ENCODE results near the gene DCDC2.
"Not testable (repeated sequence)": the region's sequence is repeated elsewhere in the genome, so short reads cannot be mapped to it uniquely, and the experiment has no call there.

DCDC2 gene

DNA sequence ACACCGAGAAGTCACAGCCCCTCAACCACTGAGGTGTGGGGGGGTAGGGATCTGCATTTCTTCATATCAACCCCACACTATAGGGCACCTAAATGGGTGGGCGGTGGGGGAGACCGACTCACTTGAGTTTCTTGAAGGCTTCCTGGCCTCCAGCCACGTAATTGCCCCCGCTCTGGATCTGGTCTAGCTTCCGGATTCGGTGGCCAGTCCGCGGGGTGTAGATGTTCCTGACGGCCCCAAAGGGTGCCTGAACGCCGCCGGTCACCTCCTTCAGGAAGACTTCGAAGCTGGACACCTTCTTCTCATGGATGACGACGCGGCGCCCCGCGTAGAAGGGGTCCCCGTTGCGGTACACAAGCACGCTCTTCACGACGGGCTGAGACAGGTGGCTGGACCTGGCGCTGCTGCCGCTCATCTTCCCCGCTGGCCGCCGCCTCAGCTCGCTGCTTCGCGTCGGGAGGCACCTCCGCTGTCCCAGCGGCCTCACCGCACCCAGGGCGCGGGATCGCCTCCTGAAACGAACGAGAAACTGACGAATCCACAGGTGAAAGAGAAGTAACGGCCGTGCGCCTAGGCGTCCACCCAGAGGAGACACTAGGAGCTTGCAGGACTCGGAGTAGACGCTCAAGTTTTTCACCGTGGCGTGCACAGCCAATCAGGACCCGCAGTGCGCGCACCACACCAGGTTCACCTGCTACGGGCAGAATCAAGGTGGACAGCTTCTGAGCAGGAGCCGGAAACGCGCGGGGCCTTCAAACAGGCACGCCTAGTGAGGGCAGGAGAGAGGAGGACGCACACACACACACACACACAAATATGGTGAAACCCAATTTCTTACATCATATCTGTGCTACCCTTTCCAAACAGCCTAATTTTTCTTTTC lies at the start of gene DCDC2:
DCDC2 (minus strand) TSS at position 724 of the 883 bp plus-strand sequence; CDS start at position 415, 309 bp downstream.
- DNase-seq (ENCODE audit: insufficient read length, low spot score): no peak
- FAIRE-seq: no peak

DNA sequence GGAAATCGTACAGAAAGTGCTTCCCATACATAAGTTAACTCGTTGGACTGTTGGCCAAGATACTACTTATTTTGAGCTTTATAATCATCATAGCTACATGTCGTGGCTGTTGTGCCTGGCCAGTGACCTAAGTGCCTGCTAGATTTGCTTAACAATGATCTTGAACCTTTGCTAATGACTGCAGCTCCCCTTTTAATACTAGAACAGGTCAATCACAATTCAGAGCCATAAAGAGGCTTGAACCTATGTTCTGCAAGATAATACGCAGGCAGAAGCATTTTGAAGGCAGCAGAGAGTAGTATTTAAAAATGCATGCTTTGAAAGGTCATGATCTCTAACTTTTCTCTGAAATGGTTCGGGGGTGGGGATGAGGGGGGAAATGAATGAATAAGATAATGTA lies 47.4 kb upstream of the DCDC2 start:
- DNase-seq (ENCODE audit: insufficient read length, low spot score) (no peak), FAIRE-seq (no peak)

DNA sequence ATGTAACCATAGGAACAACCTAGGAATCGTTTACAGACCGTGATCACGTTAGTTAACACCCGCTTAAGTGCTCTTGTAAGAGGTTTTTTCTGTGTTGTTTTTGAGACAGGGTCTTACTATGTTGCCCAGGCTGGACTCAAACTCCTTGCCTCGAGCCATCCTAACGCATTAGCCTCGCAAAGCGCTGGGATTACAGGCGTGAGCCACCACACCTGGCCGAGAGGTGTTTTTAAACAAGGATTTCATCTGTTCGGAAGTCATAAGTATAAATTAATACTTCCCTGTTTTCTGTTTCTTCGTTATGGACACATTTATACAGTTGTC lies 45.6 kb upstream of the DCDC2 start:
- FAIRE-seq (no peak), DNase-seq (ENCODE audit: insufficient read length, low spot score) (no peak)

DNA sequence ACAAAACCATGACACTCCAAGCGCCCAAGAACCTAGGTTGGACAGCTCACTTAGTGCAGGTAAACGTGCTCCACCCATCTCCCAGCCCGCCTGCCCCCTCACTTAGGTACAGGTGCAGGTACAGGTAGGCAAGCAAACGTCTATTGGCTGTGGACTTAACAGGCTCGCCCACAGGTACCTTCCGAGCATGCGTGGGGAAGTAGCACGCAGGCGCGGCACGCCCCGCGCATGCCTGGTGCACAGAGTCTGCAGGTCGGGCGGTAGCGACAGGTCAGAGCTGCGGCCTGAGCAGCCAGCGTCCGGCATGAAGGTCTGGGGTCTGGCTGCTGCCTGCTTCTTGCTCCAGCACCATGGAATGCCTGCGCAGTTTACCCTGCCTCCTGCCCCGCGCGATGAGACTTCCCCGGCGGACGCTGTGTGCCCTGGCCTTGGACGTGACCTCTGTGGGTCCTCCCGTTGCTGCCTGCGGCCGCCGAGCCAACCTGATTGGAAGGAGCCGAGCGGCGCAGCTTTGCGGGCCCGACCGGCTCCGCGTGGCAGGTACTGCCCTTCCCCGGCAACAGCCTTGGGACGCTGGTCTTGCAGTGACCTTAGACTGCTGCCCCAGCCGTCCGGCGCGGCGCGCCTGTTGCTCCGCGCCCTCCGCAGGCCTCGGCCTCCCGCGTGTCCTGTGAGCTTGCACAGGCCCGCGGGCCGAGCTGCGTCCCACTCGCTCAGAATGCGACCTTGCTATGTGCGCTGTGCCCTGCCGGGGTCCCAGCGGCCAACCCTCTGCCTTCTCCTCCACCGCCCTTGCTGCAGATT lies 45.0 kb upstream of the DCDC2 start, which contains the start of gene MRS2:
MRS2 (plus strand) TSS at position 240 of the 804 bp plus-strand sequence; CDS start at position 351, 111 bp downstream.
- peak; percentile 67 for DNase-seq (ENCODE audit: insufficient read length, low spot score)
- peak; percentile 88 for FAIRE-seq

DNA sequence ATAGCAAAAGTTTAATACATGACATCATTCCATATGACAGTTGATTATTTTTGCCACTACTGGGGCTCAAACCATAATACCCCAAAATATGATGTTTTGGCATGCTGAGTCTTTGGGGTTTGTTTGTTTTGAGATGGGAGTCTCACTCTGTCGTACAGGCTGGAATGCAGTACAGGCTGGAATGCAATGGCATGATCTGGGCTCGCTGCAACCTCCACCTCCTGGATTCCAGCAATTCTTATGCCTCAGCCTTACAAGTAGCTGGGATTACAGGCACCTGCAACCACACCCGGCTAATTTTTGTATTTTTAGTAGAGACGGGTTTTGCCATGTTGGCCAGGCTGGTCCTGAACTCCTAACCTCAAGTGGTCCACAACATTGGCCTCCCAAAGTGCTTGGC lies 43.6 kb upstream of the DCDC2 start:
- DNase-seq (ENCODE audit: insufficient read length, low spot score) (no peak), FAIRE-seq (no peak)

DNA sequence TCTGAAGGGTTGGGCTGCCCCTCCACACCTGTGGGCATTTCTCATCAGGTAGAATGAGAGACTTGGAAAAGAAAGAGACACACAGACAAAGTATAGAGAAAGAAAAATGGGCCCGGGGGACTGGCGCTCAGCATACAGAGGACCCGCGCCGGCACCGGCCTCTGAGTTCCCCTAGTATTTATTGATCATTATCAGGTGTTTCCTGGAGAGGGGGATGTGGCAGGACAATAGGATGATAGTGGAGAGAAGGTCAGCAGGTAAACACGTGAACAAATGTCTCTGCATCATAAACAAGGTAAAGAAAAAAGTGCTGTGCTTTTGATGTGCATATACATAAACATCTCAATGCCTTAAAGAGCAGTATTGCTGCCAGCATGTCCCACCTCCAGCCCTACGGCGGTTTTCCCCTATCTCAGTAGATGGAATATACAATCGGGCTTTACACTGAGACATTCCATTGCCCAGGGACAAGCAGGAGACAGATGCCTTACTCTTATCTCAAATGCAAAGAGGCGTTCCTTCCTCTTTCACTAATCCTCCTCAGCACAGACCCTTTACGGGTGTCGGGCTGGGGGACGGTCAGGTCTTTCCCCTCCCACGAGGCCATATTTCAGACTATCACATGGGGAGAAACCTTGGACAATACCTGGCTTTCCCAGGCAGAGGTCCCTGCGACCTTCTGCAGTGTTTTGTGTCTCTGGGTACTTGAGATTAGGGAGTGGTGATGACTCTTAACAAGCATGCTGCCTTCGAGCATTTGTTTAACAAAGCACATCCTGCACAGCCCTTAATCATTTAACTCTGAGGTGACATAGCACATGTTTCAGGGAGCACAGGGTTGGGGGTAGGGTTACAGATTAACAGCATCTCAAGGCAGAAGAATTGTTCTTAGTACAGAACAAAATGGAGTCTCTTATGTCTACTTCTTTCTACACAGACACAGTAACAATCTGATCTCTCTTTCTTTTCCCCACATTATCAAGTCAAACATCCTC lies 42.5 kb upstream of the DCDC2 start:
- DNase-seq (ENCODE audit: insufficient read length, low spot score); FAIRE-seq: not testable (repeated sequence)

DNA sequence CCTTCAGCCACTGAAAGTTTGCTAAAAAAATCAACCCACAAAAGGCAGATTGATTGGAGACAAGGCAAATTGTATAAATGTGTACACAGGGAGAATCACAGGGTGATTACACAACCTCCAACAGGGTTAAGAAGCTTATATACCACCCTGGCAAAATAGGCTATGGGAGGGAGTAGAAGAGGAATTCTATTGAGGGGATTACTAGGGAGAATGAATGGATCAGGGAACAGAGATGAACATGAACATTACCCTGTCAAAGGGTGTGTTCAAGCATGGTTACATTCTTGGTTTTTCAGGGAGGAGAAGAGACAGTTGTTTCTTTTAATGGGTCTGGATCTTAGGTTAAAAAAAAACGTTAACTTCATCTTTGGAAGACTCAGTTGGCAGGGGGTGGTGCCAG lies 39.8 kb upstream of the DCDC2 start:
- FAIRE-seq (no peak), DNase-seq (ENCODE audit: insufficient read length, low spot score) (no peak)

DNA sequence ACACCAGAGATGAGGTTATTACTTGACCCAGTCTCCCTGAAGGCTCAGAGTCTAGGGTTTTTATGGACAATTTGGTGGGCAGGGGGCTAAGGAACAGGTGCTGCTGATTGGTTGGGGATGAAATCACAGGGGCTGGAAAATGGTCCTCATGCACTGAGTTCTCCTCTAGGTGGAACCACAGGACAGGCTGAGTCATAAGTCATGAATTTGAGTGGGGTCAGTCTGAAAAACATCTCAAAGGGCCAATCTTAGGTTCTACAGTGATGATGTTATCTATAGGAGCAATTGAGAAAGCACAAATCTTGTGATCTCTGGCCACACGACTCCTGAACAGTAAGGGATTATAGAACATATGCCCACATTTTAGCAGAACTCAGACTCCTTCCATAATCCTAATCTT lies 39.0 kb upstream of the DCDC2 start:
- FAIRE-seq (no peak), DNase-seq (ENCODE audit: insufficient read length, low spot score) (no peak)

DNA sequence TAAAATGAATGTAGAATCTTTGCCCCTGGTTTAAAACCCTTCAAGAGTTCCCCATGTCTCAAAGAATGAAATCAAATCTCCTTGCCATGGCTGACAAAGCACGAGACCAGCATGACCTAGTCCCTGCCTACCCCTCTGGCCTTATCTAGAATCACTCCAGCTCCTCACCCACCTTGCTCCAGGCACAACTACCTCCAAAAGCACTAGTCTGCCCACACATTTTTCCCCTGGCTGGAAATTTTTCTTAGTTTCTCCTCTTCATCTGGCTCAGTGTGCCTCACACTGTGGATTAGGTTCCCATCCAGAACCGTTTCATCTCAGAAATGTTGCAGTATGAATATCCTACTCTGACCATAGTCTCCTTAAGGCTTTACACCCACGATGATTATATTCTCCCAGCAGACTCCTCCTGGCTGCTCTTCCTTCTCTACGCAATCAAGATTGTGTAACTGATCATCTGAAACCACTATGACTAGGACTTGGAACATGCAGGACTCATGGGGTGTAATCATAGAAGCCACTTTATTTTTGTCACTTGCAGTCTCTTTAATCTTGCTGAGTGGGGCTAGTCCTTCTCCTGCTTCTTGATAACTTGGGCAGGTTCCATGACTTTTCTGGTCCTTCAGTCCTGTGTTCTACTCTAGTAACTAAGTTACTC lies 37.0 kb upstream of the DCDC2 start:
- FAIRE-seq: no peak
- DNase-seq (ENCODE audit: insufficient read length, low spot score): no peak

DNA sequence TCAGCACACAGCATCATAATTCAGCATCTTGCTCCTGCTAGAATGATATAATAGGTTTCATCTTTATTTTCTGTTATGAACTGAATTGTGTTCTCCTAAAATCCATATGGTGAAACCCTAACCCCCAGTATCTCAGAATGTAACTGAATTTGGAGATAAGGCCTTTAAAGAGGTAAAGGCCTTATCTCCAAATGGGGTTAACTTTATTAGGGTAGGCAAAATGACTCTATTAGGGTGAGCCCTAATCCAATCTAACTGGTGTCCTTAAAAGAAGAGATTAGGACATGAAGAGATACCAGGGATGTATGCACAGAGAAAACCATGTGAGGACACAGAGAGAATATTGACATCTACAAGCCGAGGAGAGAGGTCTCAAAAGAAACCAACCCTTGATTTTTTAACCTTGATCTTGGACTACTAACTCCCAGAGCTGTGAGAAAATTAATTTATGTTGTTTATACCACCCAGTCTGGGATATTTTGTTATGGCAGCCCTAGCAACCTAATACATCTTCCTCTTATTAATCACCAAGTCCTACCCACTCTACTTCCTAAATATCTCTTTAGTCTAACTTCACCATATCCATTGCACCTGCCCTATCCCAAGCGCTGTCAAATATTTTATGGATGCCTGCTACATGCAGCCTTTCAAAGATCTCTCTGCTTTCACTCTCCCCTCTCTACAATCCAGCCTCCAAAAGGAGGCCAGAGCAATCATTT lies 36.4 kb upstream of the DCDC2 start:
- FAIRE-seq: no peak

DNA sequence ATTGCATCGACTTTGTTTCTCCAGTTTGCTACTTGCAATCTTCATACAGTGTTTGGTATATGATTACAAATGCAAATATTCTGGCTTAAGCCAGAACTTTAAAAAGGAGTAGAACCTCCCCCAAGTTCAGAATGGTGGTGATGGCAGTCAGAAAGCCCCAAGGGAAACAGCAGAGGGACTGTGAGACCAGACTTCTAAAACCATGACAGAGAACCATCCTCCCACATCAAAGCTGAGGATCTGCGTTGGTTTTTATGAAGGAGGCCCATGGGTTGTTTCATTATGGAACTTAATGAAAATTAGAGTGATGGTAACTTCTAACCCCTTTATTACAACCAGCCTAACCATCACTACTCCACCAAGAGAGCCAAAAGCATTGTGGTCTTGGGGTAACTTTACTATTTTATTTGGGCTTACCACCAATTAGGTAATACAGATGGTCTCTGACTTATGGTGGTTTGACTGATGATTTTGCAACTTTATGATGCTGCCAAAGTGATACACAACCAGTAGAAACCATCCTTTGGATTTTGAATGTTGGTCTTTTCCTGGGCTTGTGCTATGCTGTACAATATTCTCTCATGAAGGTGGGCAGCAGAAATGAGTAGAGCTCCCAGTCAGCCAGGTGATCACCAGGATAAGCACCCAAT lies 34.0 kb upstream of the DCDC2 start:
- DNase-seq (ENCODE audit: insufficient read length, low spot score) (no peak), FAIRE-seq (no peak)

More for the DNA sequence above, 36.4 kb upstream of the DCDC2 start:
- no peak for DNase-seq (ENCODE audit: insufficient read length, low spot score)

DNA sequence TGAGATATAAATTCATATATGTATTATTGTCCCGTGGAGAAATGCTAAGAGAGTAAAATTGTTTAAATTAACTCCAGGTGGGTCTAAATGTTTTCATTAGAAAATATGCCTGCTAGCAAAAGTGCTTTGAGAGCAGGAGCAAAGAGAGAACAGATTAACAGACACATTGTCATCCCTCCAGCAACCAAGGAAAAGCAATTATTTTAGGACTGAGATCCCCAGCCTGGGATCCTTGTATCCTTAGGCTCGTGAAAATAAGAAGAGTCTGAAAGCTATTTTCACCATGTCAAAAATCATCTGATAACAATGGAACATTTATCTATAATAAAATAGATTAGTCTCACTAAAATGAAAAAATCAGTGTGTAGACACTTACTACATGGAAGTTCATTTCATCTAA lies 33.3 kb upstream of the DCDC2 start:
- DNase-seq (ENCODE audit: insufficient read length, low spot score) (no peak), FAIRE-seq (no peak)

DNA sequence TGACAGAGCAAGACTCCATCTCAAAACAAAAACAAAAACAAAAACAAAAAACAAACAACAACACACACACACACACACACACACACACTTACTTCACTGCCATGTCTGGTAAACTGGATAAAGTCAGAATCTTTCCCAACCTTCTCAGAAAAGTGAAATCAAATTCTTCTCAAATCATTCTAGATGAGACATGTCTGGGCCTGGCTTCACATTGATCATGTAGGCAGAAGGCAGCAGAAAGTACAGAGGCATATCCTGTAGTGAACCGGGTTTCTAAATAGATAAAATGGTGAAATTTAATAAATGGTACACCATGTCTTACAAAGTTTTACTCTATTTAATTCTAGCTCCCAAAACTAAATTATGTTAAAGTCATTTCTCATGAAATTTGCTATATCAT lies 30.0 kb upstream of the DCDC2 start:
- no peak for FAIRE-seq
- no peak for DNase-seq (ENCODE audit: insufficient read length, low spot score)

DNA sequence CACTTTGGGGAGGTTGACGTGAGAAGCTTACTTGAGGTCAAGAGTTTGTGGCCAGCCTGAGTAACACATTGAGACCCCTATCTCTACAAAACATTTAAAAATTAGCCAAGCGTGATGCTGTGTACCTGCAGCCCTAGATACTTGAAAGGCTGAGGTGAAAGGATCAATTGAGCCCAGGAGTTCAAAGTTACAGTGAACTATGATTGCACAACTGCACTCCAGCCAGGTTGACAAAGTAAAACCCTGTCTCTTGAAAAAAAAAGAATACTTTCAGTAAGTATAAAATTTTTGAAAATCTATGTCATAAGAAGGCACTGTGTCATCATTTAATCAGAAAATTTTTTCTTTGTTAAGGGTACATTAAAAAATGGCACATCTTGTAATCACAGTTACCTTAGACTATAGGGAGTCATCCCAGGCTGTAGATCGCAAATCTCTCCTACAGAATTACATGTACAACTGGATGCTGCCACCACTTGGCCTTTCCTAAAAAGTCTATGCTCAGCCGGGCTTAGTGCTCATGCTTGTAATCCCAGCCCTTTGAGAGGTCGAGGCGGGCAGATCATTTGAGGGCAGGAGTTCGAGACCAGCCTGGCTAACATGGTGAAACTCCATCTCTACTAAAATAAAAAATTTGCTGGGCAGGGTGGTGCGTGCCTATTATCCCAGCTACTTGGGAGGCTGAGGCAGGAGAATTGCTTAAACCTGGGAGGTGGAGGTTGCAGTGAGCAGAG lies 27.8 kb upstream of the DCDC2 start:
- FAIRE-seq (no peak), DNase-seq (ENCODE audit: insufficient read length, low spot score) (no peak)

DNA sequence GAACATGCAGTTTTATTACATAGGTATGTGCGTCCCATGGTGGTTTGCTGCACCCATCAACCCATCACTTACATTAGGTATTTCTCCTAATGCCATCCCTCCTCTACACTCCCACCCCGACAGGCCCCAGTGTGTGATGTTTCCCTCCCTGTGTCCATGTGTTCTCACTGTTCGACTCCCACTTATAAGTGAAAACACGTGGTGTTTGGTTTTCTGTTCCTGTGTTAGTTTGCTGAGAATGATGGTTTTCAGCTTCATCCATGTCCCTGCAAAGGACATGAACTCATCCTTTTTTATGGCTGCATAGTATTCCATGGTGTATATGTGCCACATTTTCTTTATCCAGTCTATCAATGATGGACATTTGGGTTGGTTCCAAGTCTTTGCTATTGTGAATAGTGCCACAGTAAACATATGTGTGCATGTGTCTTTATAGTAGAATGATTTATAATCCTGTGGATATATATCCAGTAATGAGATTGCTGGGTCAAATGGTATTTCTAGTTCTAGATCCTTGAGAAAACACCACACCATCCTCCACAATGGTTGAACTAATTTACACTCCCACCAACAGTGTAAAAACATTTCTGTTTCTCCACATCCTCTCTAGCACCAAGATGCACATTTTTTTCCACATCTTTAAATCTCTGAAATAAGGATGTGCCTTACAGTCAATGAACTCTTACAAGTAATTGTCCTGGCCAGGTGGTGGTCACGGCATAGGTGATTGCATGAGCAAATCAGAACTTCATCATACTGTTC lies 26.7 kb upstream of the DCDC2 start:
- DNase-seq (ENCODE audit: insufficient read length, low spot score); FAIRE-seq: not testable (repeated sequence)

DNA sequence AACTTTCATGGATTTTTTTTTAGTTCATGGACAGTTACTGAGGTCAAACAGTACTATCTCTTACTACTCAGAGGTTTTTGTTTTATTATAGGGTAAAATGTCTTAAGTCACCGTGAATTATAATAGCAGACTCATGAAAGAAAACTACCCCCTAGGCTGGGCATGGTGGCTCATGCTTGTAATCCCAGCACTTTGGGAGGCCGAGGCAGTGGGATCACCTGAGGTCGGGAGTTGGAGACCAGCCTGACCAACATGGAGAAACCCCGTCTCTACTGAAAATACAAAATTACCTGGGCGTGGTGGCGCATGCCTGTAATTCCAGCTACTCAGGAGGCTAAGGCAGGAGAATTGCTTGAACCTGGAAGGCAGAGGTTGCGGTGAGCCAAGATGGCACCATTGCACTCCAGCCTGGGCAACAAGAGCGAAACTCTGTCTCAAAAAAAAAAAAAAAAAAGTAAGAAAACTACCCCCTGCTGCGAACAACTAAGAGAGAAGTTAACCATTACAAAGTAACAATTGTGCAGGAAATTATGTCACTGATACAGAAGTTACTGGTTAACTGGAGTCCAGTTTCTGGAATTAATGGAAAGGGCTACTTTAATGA lies 25.1 kb upstream of the DCDC2 start:
- not testable (repeated sequence) for DNase-seq (ENCODE audit: insufficient read length, low spot score); FAIRE-seq

DNA sequence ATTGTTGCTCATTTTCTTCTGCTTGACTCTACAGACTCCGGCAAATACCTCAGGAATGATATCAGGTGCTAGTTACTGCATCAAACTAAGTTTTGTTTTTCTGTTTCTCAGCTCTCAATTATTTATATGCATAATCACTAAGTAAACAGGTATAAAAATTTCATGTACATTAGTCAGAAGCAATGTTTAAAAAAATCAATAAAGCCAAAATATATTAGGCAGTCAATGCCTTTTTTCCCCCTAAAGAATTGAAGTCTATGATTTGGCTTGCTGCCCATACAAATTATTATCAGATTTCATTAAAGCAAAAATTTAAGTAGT lies 24.3 kb upstream of the DCDC2 start:
- FAIRE-seq: no peak
- no peak for DNase-seq (ENCODE audit: insufficient read length, low spot score)

All from GM19239 (cell line).